Measurements from ENCODE around the gene DIP2B. TPM values are rescaled to one million over a fixed set of nuclear protein-coding genes. Genes with fewer than 3 reads are reported as not detected.

The DIP2B gene
- total and polyA plus RNA-seq, 2 of the 13 experiments (the other 11 are each of a cell fraction or from before 2014, with no cell fraction given), result 32.1 to 35.8 TPM

- TF ChIP-seq HMGXB3 (CRISPR knock-in tag; IDR thresholded peaks at IDR 0.05; ENCODE audit: borderline replicate concordance), result no peak
- TF ChIP-seq ARID5B (CRISPR knock-in tag; IDR thresholded peaks at IDR 0.05), result peak; percentile 55
- TF ChIP-seq ZNF431 (CRISPR knock-in tag; IDR thresholded peaks at IDR 0.05; ENCODE audit: borderline replicate concordance, low read depth), result no peak
- peak; percentile 63 for TF ChIP-seq NR2F2 (IDR thresholded peaks at IDR 0.05; ENCODE audit: borderline replicate concordance, low read depth)
- peak; percentile 69 for TF ChIP-seq CREM (IDR thresholded peaks at IDR 0.05)
- no peak for TF ChIP-seq CREM (CRISPR knock-in tag; IDR thresholded peaks at IDR 0.05)
- 0 out of 2 replicates have a peak, but pooled peaks have one; percentile 21 for TF ChIP-seq MED1 (CRISPR knock-in tag; IDR thresholded peaks at IDR 0.05)
- peak; percentile 97 for TF ChIP-seq CBFB (CRISPR knock-in tag; IDR thresholded peaks at IDR 0.05)
- TF ChIP-seq ZNF136 (CRISPR knock-in tag; IDR thresholded peaks at IDR 0.05; ENCODE audit: low read depth), result no peak
- TF ChIP-seq GATA4 (IDR thresholded peaks at IDR 0.05; ENCODE audit: borderline replicate concordance, low read depth), result 0 out of 2 replicates have a peak, but pooled peaks have one; percentile 38
- peak; percentile 49 for TF ChIP-seq FOXA3 (CRISPR knock-in tag; IDR thresholded peaks at IDR 0.05)
- no peak for TF ChIP-seq ZNF589 (CRISPR knock-in tag; conservative IDR thresholded peaks at IDR 0.05)
- TF ChIP-seq FOXP4 (CRISPR knock-in tag; IDR thresholded peaks at IDR 0.05), result peak; percentile 48; the same call in 1 of the 2 replicates
- TF ChIP-seq ARNTL (CRISPR knock-in tag; IDR thresholded peaks at IDR 0.05), result no peak
- TF ChIP-seq IKZF1 (IDR thresholded peaks at IDR 0.05), result no peak
- no peak for TF ChIP-seq NFATC3 (CRISPR knock-in tag; IDR thresholded peaks at IDR 0.05)
- TF ChIP-seq MEIS2 (CRISPR knock-in tag; IDR thresholded peaks at IDR 0.05), result no peak
- TF ChIP-seq NFIC (IDR thresholded peaks at IDR 0.05; ENCODE audit: low read length), result peak; percentile 69; the same call in 1 of the 2 replicates
- TF ChIP-seq RBFOX2 (IDR thresholded peaks at IDR 0.05; ENCODE audit: low read depth, low read length), result no peak
- no peak for TF ChIP-seq U2AF1 (optimal IDR thresholded peaks at IDR 0.05; ENCODE audit: low read depth, low read length)
- no peak for TF ChIP-seq ZNF451 (CRISPR knock-in tag; IDR thresholded peaks at IDR 0.05)
These were observed 150.7 kb downstream of the DIP2B start (continued) for GRCh38 chr12:50655374-50655921.
